Measurements from ENCODE around the gene SMAD5.

The SMAD5 gene

DNA sequence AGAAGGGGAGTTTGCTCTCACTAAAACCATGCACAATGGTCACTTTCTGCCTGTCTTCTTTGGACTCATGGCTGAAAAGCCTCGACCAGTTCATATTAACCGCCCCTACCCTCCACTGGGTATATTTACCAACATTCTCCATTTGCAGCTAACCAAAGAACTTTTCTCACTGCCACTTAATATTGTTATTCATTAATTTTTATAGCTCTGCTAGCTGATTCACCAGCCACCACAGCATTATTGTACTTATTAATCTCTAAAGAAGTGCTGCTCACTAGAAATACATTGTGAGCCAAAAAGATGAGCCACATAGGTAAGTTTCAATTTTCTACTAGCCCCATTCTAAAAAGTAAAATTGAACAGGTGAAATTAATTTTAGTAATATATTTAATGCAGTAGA is 93.8 kb downstream of the SMAD5 start:
- Histone ChIP-seq H3K4me3 (ENCODE audit: low read length) (no peak overlapping the region), H3K9me3 (ENCODE audit: insufficient read depth, low read depth, low read length) (no peaks in the 10 kb centered on the region), H3K27me3 (ENCODE audit: insufficient read depth, low read length) (no peaks in the 10 kb centered on the region), H3K9ac (ENCODE audit: low read depth, low read length) (no peak overlapping the region), H3K27ac (ENCODE audit: low read depth, low read length) (no peak overlapping the region), H3K4me1 (ENCODE audit: insufficient read depth, low read length) (peaks cover 36% of the 10 kb centered on the region), H3K36me3 (ENCODE audit: insufficient read depth, low read length) (no peaks in the 10 kb centered on the region)
- WGBS: 88% methylated on average over 2 of the region's 2 CpGs

DNA sequence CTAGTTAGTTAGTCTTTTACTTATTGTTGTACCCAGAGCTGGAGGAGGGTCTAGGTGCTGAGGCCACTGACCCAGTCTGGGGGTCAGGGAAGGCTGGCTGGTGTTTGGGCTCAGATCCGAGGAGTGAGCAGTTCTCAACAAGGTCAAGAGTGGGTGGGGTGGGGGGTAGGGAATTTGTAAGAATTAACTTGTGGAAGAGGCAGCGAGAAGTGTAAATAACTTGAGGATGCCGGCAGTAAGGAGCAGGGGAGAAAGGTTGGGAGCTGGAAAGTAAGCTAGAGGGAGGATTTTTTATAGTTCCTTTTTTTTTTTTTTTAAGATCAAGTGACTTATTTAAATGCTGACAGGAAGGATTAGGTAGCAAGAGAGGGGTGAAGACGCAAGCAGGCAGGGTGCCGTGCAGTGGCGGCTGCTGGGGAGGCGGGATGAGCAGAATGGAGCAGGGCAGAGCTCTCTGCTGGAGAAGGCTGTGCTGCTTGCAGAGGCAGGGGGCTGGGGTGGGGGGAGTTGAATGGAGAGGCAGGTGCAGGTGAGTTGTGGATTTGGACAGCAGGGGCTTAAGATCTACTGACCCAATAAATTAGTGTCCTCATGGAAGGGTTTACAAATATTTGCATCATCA is 95.6 kb downstream of the SMAD5 start:
- 36% methylated on average over 7 of the region's 7 CpGs for WGBS

DNA sequence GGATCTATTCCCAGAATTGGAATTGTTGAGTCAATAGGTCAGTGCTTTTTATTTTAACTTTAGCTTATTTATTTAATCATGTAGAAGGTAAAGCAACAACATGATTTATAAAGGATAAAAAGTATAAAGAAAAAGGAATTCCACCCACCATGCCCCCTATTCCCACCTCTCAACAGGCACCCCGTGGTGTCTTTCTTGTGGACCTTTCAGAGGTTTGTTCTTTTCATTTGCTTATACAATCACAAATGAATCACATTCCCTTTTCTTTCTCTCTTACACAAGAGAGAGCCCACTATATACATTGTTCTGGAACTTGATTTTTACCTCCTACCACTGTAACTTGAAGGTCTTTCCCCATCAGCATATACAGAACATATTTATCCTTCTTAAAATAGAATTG is 97.5 kb downstream of the SMAD5 start:
- Histone ChIP-seq H3K27ac (ENCODE audit: low read depth, low read length) (peak overlapping the region; percentile 46; the same call in 1 of the 2 replicates), H3K27me3 (ENCODE audit: insufficient read depth, low read length) (no peaks in the 10 kb centered on the region), H3K9ac (ENCODE audit: low read depth, low read length) (no peak overlapping the region), H3K4me3 (ENCODE audit: low read length) (no peak overlapping the region), H3K4me1 (ENCODE audit: insufficient read depth, low read length) (peaks cover 36% of the 10 kb centered on the region), H3K9me3 (ENCODE audit: insufficient read depth, low read depth, low read length) (no peaks in the 10 kb centered on the region), H3K36me3 (ENCODE audit: insufficient read depth, low read length) (no peaks in the 10 kb centered on the region)
- 23% methylated on average over 1 of the region's 1 CpG for WGBS

More for the DNA sequence above, 95.6 kb downstream of the SMAD5 start:
- Histone ChIP-seq H3K27ac (ENCODE audit: low read depth, low read length) (no peak overlapping the region), H3K27me3 (ENCODE audit: insufficient read depth, low read length) (no peaks in the 10 kb centered on the region), H3K36me3 (ENCODE audit: insufficient read depth, low read length) (no peaks in the 10 kb centered on the region), H3K9ac (ENCODE audit: low read depth, low read length) (no peak overlapping the region), H3K9me3 (ENCODE audit: insufficient read depth, low read depth, low read length) (no peaks in the 10 kb centered on the region), H3K4me1 (ENCODE audit: insufficient read depth, low read length) (peaks cover 36% of the 10 kb centered on the region), H3K4me3 (ENCODE audit: low read length) (no peak overlapping the region)

DNA sequence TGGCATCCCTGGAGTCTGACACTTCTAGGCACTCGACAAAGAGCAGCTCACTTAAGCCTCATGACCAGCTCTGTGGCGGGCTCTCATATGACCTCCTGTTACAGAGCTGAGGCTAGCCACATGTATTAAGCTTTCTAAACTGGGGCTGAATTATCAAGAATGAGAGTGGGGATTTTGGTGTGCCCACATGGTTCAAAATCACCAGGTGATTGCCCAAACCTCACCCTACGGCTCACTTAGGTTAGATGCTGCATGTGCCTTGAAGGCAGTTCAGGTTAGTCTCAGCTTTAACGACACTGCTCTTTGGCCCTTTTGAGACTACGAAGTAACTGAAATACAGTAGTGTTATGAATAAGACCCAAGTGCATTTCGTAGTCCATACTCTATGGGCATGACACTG is 99.7 kb downstream of the SMAD5 start:
- Histone ChIP-seq H3K4me1 (ENCODE audit: insufficient read depth, low read length) (peaks cover 40% of the 10 kb centered on the region), H3K36me3 (ENCODE audit: insufficient read depth, low read length) (no peaks in the 10 kb centered on the region), H3K27me3 (ENCODE audit: insufficient read depth, low read length) (no peaks in the 10 kb centered on the region), H3K9ac (ENCODE audit: low read depth, low read length) (no peak overlapping the region), H3K9me3 (ENCODE audit: insufficient read depth, low read depth, low read length) (no peaks in the 10 kb centered on the region), H3K27ac (ENCODE audit: low read depth, low read length) (no peak overlapping the region), H3K4me3 (ENCODE audit: low read length) (no peak overlapping the region)
- 98% methylated on average over 6 of the region's 6 CpGs for WGBS

All from HUES64 (cell line).